ENCODE measurements around the gene LPAR1. TPM values are rescaled to one million over a fixed set of nuclear protein-coding genes. Genes with fewer than 3 reads are reported as not detected.

Gene LPAR1
- total RNA-seq: 100 to 1,000 TPM in 1 of 8 experiments, 10 to 100 TPM in 3, 1 to 10 TPM in 2, under 1 TPM in 2; 0.69 to 128 (median 8.0) TPM

- peak; percentile 22 to 84 (median 80) for ATAC-seq (replicated peaks in 6 of 8)
- Histone ChIP-seq H3K27ac (no peak within 1 kb of the TSS), H3K4me3 (peak within 1 kb of the TSS; percentile 41 to 57 (median 50)), H3K4me1 (replicated peaks in 1 of 2) (peaks cover 4 to 14% of the 10 kb centered on the region in 2 donors)
- in situ Hi-C loops (cut with MboI; ENCODE audit: low pct_unique_long_range_greater_than_20kb in 2 of 9, low sequenced_read_pairs in 9 of 9, unreplicated experiment in 9 of 9): loop anchor here in 2 of 9 experiments (25.0 kb wide), 3 partner anchors 249 to 401 kb away; partner anchors contain the start of gene MUSK (in 1 of the 2)
- 0 to 40% (median 16%) methylated on average over 1 to 18 of the region's 72 CpGs; no CpG with 5 or more reads in 4 of the 10 experiments for WGBS, 10 experiments
Observed at GRCh38 chr9:111038331-111039230, at the start of gene LPAR1. Gene LPAR1 (minus strand): TSS chr9:111038470. CDS start chr9:110972117, 66,353 bp downstream.

GRCh38 chr9:111078391-111079038, 40.2 kb upstream of the LPAR1 start:
- in situ Hi-C loops (cut with MboI; ENCODE audit: low pct_unique_long_range_greater_than_20kb in 2 of 9, low sequenced_read_pairs in 9 of 9, unreplicated experiment in 9 of 9): no loop called here
- H3K4me1 ChIP-seq (replicated peaks in 1 of 2): no peaks in the 10 kb centered on the region
- 80 to 100% (median 100%) methylated on average over 1 of the region's 1 CpG; no CpG with 5 or more reads in 1 of the 10 experiments for WGBS, 10 experiments
- H3K4me3 ChIP-seq: no peak overlapping the region
- no peak overlapping the region for H3K27ac ChIP-seq
- ATAC-seq (replicated peaks in 6 of 8): no peak

- ATAC-seq (replicated peaks in 6 of 8): no peak
- in situ Hi-C loops (cut with MboI; ENCODE audit: low pct_unique_long_range_greater_than_20kb in 2 of 9, low sequenced_read_pairs in 9 of 9, unreplicated experiment in 9 of 9): no loop called here
- H3K27ac ChIP-seq: no peak overlapping the region
- no peaks in the 10 kb centered on the region for H3K4me1 ChIP-seq (replicated peaks in 1 of 2)
- no peak overlapping the region for H3K4me3 ChIP-seq
- 78 to 100% (median 82%) methylated on average over 1 to 2 of the region's 3 CpGs; no CpG with 5 or more reads in 6 of the 10 experiments for WGBS, 10 experiments
Observed at GRCh38 chr9:111076519-111076918, 38.2 kb upstream of the LPAR1 start.

GRCh38 chr9:111076042-111076441, 37.8 kb upstream of the LPAR1 start:
- in situ Hi-C loops (cut with MboI; ENCODE audit: low pct_unique_long_range_greater_than_20kb in 2 of 9, low sequenced_read_pairs in 9 of 9, unreplicated experiment in 9 of 9): no loop called here
- WGBS, 10 experiments: 20 to 85% (median 63%) methylated on average over 1 to 6 of the region's 6 CpGs; no CpG with 5 or more reads in 1 of the 10 experiments
- H3K27ac ChIP-seq: no peak overlapping the region
- no peak overlapping the region for H3K4me3 ChIP-seq
- H3K4me1 ChIP-seq (replicated peaks in 1 of 2): no peaks in the 10 kb centered on the region
- ATAC-seq (replicated peaks in 6 of 8): no peak

- H3K4me1 ChIP-seq (replicated peaks in 1 of 2): no peaks in the 10 kb centered on the region
- in situ Hi-C loops (cut with MboI; ENCODE audit: low pct_unique_long_range_greater_than_20kb in 2 of 9, low sequenced_read_pairs in 9 of 9, unreplicated experiment in 9 of 9): loop anchor here in 2 of 9 experiments (25.0 kb wide), 2 partner anchors 113 to 213 kb away; no protein-coding TSS in a partner anchor
- no peak overlapping the region for H3K4me3 ChIP-seq
- ATAC-seq (replicated peaks in 6 of 8): no peak
- WGBS, 10 experiments: 64 to 100% (median 92%) methylated on average over 1 to 2 of the region's 3 CpGs; no CpG with 5 or more reads in 2 of the 10 experiments
- no peak overlapping the region for H3K27ac ChIP-seq
Observed at GRCh38 chr9:111074395-111074794, 36.1 kb upstream of the LPAR1 start.

- in situ Hi-C loops (cut with MboI; ENCODE audit: low pct_unique_long_range_greater_than_20kb in 2 of 9, low sequenced_read_pairs in 9 of 9, unreplicated experiment in 9 of 9): loop anchor here in 2 of 9 experiments (25.0 kb wide), 2 partner anchors 118 to 218 kb away; no protein-coding TSS in a partner anchor
- no peak overlapping the region for H3K27ac ChIP-seq
- peaks cover 0 to 2% of the 10 kb centered on the region in 2 donors for H3K4me1 ChIP-seq (replicated peaks in 1 of 2)
- 67 to 100% (median 87%) methylated on average over 1 to 2 of the region's 2 CpGs; no CpG with 5 or more reads in 2 of the 10 experiments for WGBS, 10 experiments
- ATAC-seq (replicated peaks in 6 of 8): no peak
- H3K4me3 ChIP-seq: no peak overlapping the region
Observed at GRCh38 chr9:111069183-111069582, 30.9 kb upstream of the LPAR1 start.

GRCh38 chr9:111068771-111069170, 30.5 kb upstream of the LPAR1 start:
- Histone ChIP-seq H3K27ac (no peak overlapping the region), H3K4me1 (replicated peaks in 1 of 2) (peaks cover 0 to 2% of the 10 kb centered on the region in 2 donors), H3K4me3 (no peak overlapping the region)
- in situ Hi-C loops (cut with MboI; ENCODE audit: low pct_unique_long_range_greater_than_20kb in 2 of 9, low sequenced_read_pairs in 9 of 9, unreplicated experiment in 9 of 9): loop anchor here in 2 of 9 experiments (25.0 kb wide), 2 partner anchors 119 to 219 kb away; no protein-coding TSS in a partner anchor
- peak in 2 of 8 experiments; percentile 31 to 56 for ATAC-seq (replicated peaks in 6 of 8)
- WGBS, 10 experiments: 20 to 100% (median 60%) methylated on average over 2 to 4 of the region's 4 CpGs; no CpG with 5 or more reads in 2 of the 10 experiments

- in situ Hi-C loops (cut with MboI; ENCODE audit: low pct_unique_long_range_greater_than_20kb in 2 of 9, low sequenced_read_pairs in 9 of 9, unreplicated experiment in 9 of 9): loop anchor here in 2 of 9 experiments (25.0 kb wide), 2 partner anchors 119 to 219 kb away; no protein-coding TSS in a partner anchor
- 3 to 100% (median 84%) methylated on average over 1 to 7 of the region's 8 CpGs; no CpG with 5 or more reads in 1 of the 10 experiments for WGBS, 10 experiments
- peak in 2 of 8 experiments; percentile 18 to 43 for ATAC-seq (replicated peaks in 6 of 8)
Observed at GRCh38 chr9:111068383-111068730, 30.1 kb upstream of the LPAR1 start.

GRCh38 chr9:111066468-111066867, 28.2 kb upstream of the LPAR1 start:
- peak in 2 of 8 experiments; percentile 22 to 34 for ATAC-seq (replicated peaks in 6 of 8)
- 8 to 73% (median 50%) methylated on average over 1 to 2 of the region's 2 CpGs; no CpG with 5 or more reads in 3 of the 10 experiments for WGBS, 10 experiments
- Histone ChIP-seq H3K27ac (no peak overlapping the region), H3K4me1 (replicated peaks in 1 of 2) (peaks cover 0 to 2% of the 10 kb centered on the region in 2 donors), H3K4me3 (no peak overlapping the region)
- in situ Hi-C loops (cut with MboI; ENCODE audit: low pct_unique_long_range_greater_than_20kb in 2 of 9, low sequenced_read_pairs in 9 of 9, unreplicated experiment in 9 of 9): loop anchor here in 2 of 9 experiments (25.0 kb wide), 2 partner anchors 121 to 221 kb away; no protein-coding TSS in a partner anchor

More at GRCh38 chr9:111068383-111068730, 30.1 kb upstream of the LPAR1 start:
- Histone ChIP-seq H3K27ac (no peak overlapping the region), H3K4me1 (replicated peaks in 1 of 2) (peaks cover 0 to 2% of the 10 kb centered on the region in 2 donors), H3K4me3 (no peak overlapping the region)

GRCh38 chr9:111065414-111065813, 27.1 kb upstream of the LPAR1 start:
- in situ Hi-C loops (cut with MboI; ENCODE audit: low pct_unique_long_range_greater_than_20kb in 2 of 9, low sequenced_read_pairs in 9 of 9, unreplicated experiment in 9 of 9): loop anchor here in 2 of 9 experiments (25.0 kb wide), 2 partner anchors 122 to 222 kb away; no protein-coding TSS in a partner anchor
- no peak overlapping the region for H3K4me3 ChIP-seq
- H3K4me1 ChIP-seq (replicated peaks in 1 of 2): peaks cover 0 to 2% of the 10 kb centered on the region in 2 donors
- 74 to 100% (median 88%) methylated on average over 1 to 4 of the region's 4 CpGs; no CpG with 5 or more reads in 1 of the 10 experiments for WGBS, 10 experiments
- no peak for ATAC-seq (replicated peaks in 6 of 8)
- H3K27ac ChIP-seq: no peak overlapping the region

GRCh38 chr9:111064160-111064837, 26.0 kb upstream of the LPAR1 start:
- no peak overlapping the region for H3K27ac ChIP-seq
- 58 to 100% (median 80%) methylated on average over 1 to 5 of the region's 7 CpGs for WGBS, 10 experiments
- in situ Hi-C loops (cut with MboI; ENCODE audit: low pct_unique_long_range_greater_than_20kb in 2 of 9, low sequenced_read_pairs in 9 of 9, unreplicated experiment in 9 of 9): loop anchor here in 2 of 9 experiments (25.0 kb wide), 2 partner anchors 123 to 223 kb away; no protein-coding TSS in a partner anchor
- no peak for ATAC-seq (replicated peaks in 6 of 8)
- H3K4me3 ChIP-seq: no peak overlapping the region
- H3K4me1 ChIP-seq (replicated peaks in 1 of 2): peaks cover 0 to 2% of the 10 kb centered on the region in 2 donors

- no peak for ATAC-seq (replicated peaks in 6 of 8)
- in situ Hi-C loops (cut with MboI; ENCODE audit: low pct_unique_long_range_greater_than_20kb in 2 of 9, low sequenced_read_pairs in 9 of 9, unreplicated experiment in 9 of 9): loop anchor here in 2 of 9 experiments (25.0 kb wide), 2 partner anchors 124 to 224 kb away; no protein-coding TSS in a partner anchor
- Histone ChIP-seq H3K4me1 (replicated peaks in 1 of 2) (peaks cover 0 to 2% of the 10 kb centered on the region in 2 donors), H3K27ac (no peak overlapping the region), H3K4me3 (no peak overlapping the region)
- 60 to 100% (median 93%) methylated on average over 1 to 3 of the region's 3 CpGs; no CpG with 5 or more reads in 2 of the 10 experiments for WGBS, 10 experiments
Observed at GRCh38 chr9:111063332-111063731, 25.1 kb upstream of the LPAR1 start.

Measured in motor neuron (in vitro differentiated cells).